IMR-90 (cell line): ENCODE results near the gene ADSS1. TPM values are rescaled to one million over a fixed set of nuclear protein-coding genes. Genes with fewer than 3 reads are reported as not detected.

Experiments
- ATAC-seq: fragments of 200-7000 bp; cut with Tn5 transposase; 2 replicates; pipeline ENCODE4 v1.9.1; 2020; ENCODE audit warnings: low read depth, mild to moderate bottlenecking, moderate library complexity
- BruUV-seq: library from RNA; stranded (reverse); fragments of 400-500 nt; replicated peaks from 2 replicates; lab custom pipeline; 2021; lab: Mats Ljungman, UMichigan
- CTCF ChIA-PET: fragments of 300-600 bp; formaldehyde crosslinking; extraction: SDS; loops from one replicate; lab custom pipeline; 2021; ENCODE audit warnings: antibody characterized with exemption; lab: Yijun Ruan, JAX
- POLR2A ChIA-PET: fragments of 300-600 bp; sonication (Branson Sonifier 250); formaldehyde crosslinking; loops from one replicate; lab custom pipeline; 2022; ENCODE audit warnings: antibody characterized with exemption; ENCODE audit not compliant: unreplicated experiment; lab: Charles Lee
- DNase-seq: peaks from one replicate; pipeline ENCODE4 v3.0.0; 2013
- H2AFZ ChIP-seq: replicated peaks from 2 replicates; pipeline ENCODE3; 2013; ENCODE audit warnings: low read length, mild to moderate bottlenecking; ENCODE audit not compliant: poor library complexity
- H2AK5ac ChIP-seq: 2 replicates; pipeline ENCODE4 v1.6.1; 2013; ENCODE audit warnings: low read depth, low read length, inconsistent platforms
- H2AK9ac ChIP-seq: replicated peaks from 2 replicates; pipeline ENCODE3; 2013; ENCODE audit warnings: mild to moderate bottlenecking, low read depth, low read length, moderate library complexity; ENCODE audit not compliant: poor library complexity
- H2BK120ac ChIP-seq: 2 replicates; pipeline ENCODE4 v1.6.1; 2013; ENCODE audit warnings: low read depth, low read length, inconsistent platforms
- H2BK15ac ChIP-seq: 3 replicates; pipeline ENCODE4 v1.6.1; 2013; ENCODE audit warnings: low read depth, low read length, inconsistent platforms
- H2BK20ac ChIP-seq: 2 replicates; pipeline ENCODE4 v1.6.1; 2013; ENCODE audit warnings: low read depth, mild to moderate bottlenecking, inconsistent platforms, low read length, moderate library complexity
- H2BK5ac ChIP-seq: 2 replicates; pipeline ENCODE4 v1.6.1; 2013; ENCODE audit warnings: mild to moderate bottlenecking, low read depth, low read length, inconsistent platforms; ENCODE audit not compliant: poor library complexity, severe bottlenecking
- H3K14ac ChIP-seq: replicated peaks from 2 replicates; pipeline ENCODE4 v1.6.1; 2013; ENCODE audit warnings: low read depth, low read length, inconsistent platforms
- H3K18ac ChIP-seq: 2 replicates; pipeline ENCODE4 v1.6.1; 2013; ENCODE audit warnings: low read depth, low read length, control low read depth
- H3K23ac ChIP-seq: 2 replicates; pipeline ENCODE4 v1.6.1; 2013; ENCODE audit warnings: low read depth, low read length, inconsistent platforms
- H3K27ac ChIP-seq: 2 replicates; pipeline ENCODE4 v1.5.1; 2013; ENCODE audit warnings: mild to moderate bottlenecking, control low read depth, low read length; ENCODE audit not compliant: insufficient read depth
- H3K27me3 ChIP-seq: 2 replicates; pipeline ENCODE4 v1.6.1; 2013; ENCODE audit warnings: low read length; ENCODE audit not compliant: control insufficient read depth, insufficient read depth
- H3K36me3 ChIP-seq: 2 replicates; pipeline ENCODE4 v1.6.1; 2013; ENCODE audit warnings: low read length, mixed read lengths; ENCODE audit not compliant: control insufficient read depth, insufficient read depth
- H3K4ac ChIP-seq: 2 replicates; pipeline ENCODE4 v1.6.1; 2013; ENCODE audit warnings: low read depth, low read length, inconsistent platforms
- H3K4me1 ChIP-seq: 2 replicates; pipeline ENCODE4 v1.6.1; 2013; ENCODE audit warnings: low read length, mixed read lengths; ENCODE audit not compliant: control insufficient read depth, insufficient read depth
- H3K4me2 ChIP-seq: 2 replicates; pipeline ENCODE4 v1.6.1; 2013; ENCODE audit warnings: low read depth, mild to moderate bottlenecking, control low read depth, low read length, moderate library complexity
- H3K4me3 ChIP-seq: 2 replicates; pipeline ENCODE4 v1.5.1; 2013; ENCODE audit warnings: low read depth, mild to moderate bottlenecking, control low read depth, low read length, moderate library complexity; ENCODE audit not compliant: insufficient read depth
- H3K56ac ChIP-seq: 2 replicates; pipeline ENCODE4 v1.6.1; 2013; ENCODE audit warnings: low read length, inconsistent platforms; ENCODE audit not compliant: insufficient read depth; ENCODE audit errors: extremely low read depth
- H3K79me1 ChIP-seq, 2 experiments: 2 replicates each; pipeline ENCODE4 v1.6.1; 2013; ENCODE audit warnings: low read length in 2 of 2, inconsistent platforms in 1 of 2, low read depth in 1 of 2
- H3K9ac ChIP-seq: 2 replicates; pipeline ENCODE4 v1.6.1; 2013; ENCODE audit warnings: low read depth, low read length, control low read depth
- H3K9me1 ChIP-seq: 2 replicates; pipeline ENCODE4 v1.6.1; 2013; ENCODE audit warnings: low read length, inconsistent platforms; ENCODE audit not compliant: insufficient read depth
- H3K9me3 ChIP-seq: 2 replicates; pipeline ENCODE4 v1.6.1; 2013; ENCODE audit warnings: low read length; ENCODE audit not compliant: control insufficient read depth, insufficient read depth
- H4K20me1 ChIP-seq: 2 replicates; pipeline ENCODE4 v1.6.1; 2013; ENCODE audit warnings: low read length, inconsistent platforms; ENCODE audit not compliant: insufficient read depth
- H4K5ac ChIP-seq: 2 replicates; pipeline ENCODE4 v1.6.1; 2013; ENCODE audit warnings: mild to moderate bottlenecking, low read depth, low read length, control low read depth
- H4K8ac ChIP-seq, 2 experiments: 2 replicates each; pipeline ENCODE4 v1.6.1; 2013; ENCODE audit warnings: low read depth in 2 of 2, low read length in 2 of 2, control low read depth in 1 of 2, inconsistent platforms in 1 of 2
- H4K91ac ChIP-seq: 2 replicates; pipeline ENCODE4 v1.6.1; 2013; ENCODE audit warnings: low read depth, low read length, inconsistent platforms; ENCODE audit not compliant: insufficient read depth
- CEBPB ChIP-seq: IDR thresholded peaks from 2 replicates; pipeline ENCODE4 v1.6.1; 2012; ENCODE audit warnings: low read depth, low read length, improper control_type of control experiment
- MAFK ChIP-seq: IDR thresholded peaks from 2 replicates; pipeline ENCODE4 v1.6.1; 2012; ENCODE audit warnings: low read depth, low read length, improper control_type of control experiment
- MAZ ChIP-seq: IDR thresholded peaks from 2 replicates; pipeline ENCODE4 v1.6.1; 2012; ENCODE audit warnings: low read depth, mild to moderate bottlenecking, low read length, improper control_type of control experiment, moderate library complexity, borderline replicate concordance
- WGBS, 2 experiments: methylation state at CpG; one replicate each; pipeline versions ENCODE4 v1.1.5 to v1.1.7; 2013; ENCODE audit warnings: missing lambda C conversion rate in 2 of 2; ENCODE audit not compliant: insufficient read length in 1 of 2; ENCODE audit errors: extremely low coverage in 2 of 2; 5-methylcytosine and 5-hydroxymethylcytosine counted together
- dilution Hi-C: fragments of 300-500 bp; cut with HindIII; formaldehyde crosslinking; loops from one replicate; pipeline ENCODE4 v1.14.3; 2018; ENCODE audit warnings: low sequenced_read_pairs; ENCODE audit not compliant: unreplicated experiment
- in situ Hi-C: fragments of 300-500 bp; cut with MboI; formaldehyde crosslinking; loops from 3 replicates; pipeline ENCODE4 v1.14.3; 2019; ENCODE audit warnings: low sequenced_read_pairs, inconsistent platforms, mixed read lengths
- intact Hi-C: fragments of 100-400 bp; cut with micrococcal nuclease; formaldehyde crosslinking; loops from 2 replicates; pipeline ENCODE4 v1.10.0; 2022
- polyA plus RNA-seq, 3 experiments: library from polyadenylated mRNA; depleted of rRNA; stranded (reverse); fragments of >200 nt; gene quantifications; 2 replicates each; pipeline ENCODE4 v1.2.3, GENCODE V29; 2012; ENCODE audit warnings: low replicate concordance in 1 of 3
- total RNA-seq: library from RNA; depleted of rRNA; stranded (reverse); fragments of >200 nt; gene quantifications from 2 replicates; pipeline ENCODE4 v1.2.3, GENCODE V29; 2012

ADSS1 gene
- total and polyA plus RNA-seq, 2 of the 4 experiments (the other 2 are of a cell fraction) = 1.8 to 5.2 TPM

DNA sequence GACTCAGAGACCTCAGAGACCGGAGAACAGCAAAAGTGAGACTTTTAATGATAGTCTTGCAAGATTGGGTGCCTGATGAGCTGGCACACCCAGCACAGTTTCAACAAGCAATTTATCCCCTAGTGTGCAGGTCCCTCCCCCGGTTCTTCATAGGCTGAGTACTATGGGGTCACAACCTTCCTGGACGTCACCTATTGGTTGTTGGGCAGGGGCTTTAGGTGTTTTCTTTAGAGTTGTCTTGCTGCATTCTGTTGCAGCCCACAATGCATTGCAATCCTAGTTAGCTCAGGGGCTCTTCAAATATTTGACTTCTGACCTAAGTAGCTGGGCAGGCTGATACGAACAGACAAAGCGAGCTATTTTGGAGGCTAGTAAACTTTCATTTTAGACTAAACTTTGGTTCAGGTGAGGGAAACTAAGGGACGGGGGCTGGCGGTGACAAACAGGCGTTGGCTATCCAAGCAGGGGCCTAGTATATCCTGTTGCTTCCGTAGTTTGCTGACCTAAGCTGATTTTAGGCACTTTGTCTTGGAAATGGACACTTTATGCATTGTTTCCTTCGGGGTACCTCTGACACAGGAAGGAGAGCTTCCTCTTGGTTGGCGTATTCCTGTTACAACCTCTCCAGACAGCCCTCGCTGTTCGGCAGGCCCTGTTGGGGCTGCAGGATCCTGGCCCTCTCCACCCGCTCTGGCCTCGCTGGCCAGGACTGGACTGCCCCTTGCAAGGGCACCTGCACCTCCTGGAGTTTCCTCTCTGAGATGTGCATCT, 43.0 kb downstream of the ADSS1 start:
- intact Hi-C loops (no loop called here), in situ Hi-C loops (loop anchor here (5.0 kb wide), 1 partner anchor 55 kb away; no protein-coding TSS in a partner anchor), dilution Hi-C loops (no loop called here)
- TF ChIP-seq CEBPB (no peak), MAZ (no peak), MAFK (peak; percentile 90)
- Histone ChIP-seq H2BK15ac (no peak overlapping the region), H4K91ac (no peak overlapping the region), H2AK5ac (no peak overlapping the region), H2BK120ac (no peak overlapping the region), H2AFZ (no peak overlapping the region), H3K56ac (no peak overlapping the region), H2BK5ac (no peak overlapping the region), H3K14ac (no peak overlapping the region), H3K4ac (no peak overlapping the region), H4K20me1 (peaks cover 12% of the 10 kb centered on the region), H3K9me1 (no peaks in the 10 kb centered on the region), H3K27ac (no peak overlapping the region), H3K4me2 (no peak overlapping the region), H2AK9ac (no peak overlapping the region), H3K9ac (no peak overlapping the region), H3K4me1 (peaks cover 5% of the 10 kb centered on the region), H4K8ac (no peak overlapping the region), H3K23ac (no peak overlapping the region), H3K36me3 (peaks cover 19% of the 10 kb centered on the region), H3K27me3 (no peaks in the 10 kb centered on the region), H2BK20ac (no peak overlapping the region), H4K5ac (no peak overlapping the region), H3K18ac (no peak overlapping the region), H3K79me1 (peaks cover 0 to 6% of the 10 kb centered on the region in 2 experiments; a peak in 1 of 4 replicates), H3K4me3 (no peak overlapping the region), H3K9me3 (no peaks in the 10 kb centered on the region; the same call in 1 of the 2 replicates)
- BruUV-seq = no TSS peak
- DNase-seq = no peak
- ChIA-PET CTCF (interaction anchor here (1.1 kb wide), 1 partner anchor 59 kb away, joined by 3 read pairs; no protein-coding TSS in a partner anchor), POLR2A (no interaction called here)
- ATAC-seq = no peak
- WGBS, 2 experiments = 87% methylated on average over 5 of the region's 15 CpGs; no CpG with 5 or more reads in 1 of the 2 experiments
